B cell (primary cell): Measurements from ENCODE around the gene DUSP16. TPM values are rescaled to one million over a fixed set of nuclear protein-coding genes. Genes with fewer than 3 reads are reported as not detected.

ENCODE experiments used
- ATAC-seq: fragments of 200-7000 bp; cut with Tn5 transposase; one replicate; pipeline ENCODE4 v1.10.0; 2021; ENCODE audit warnings: low read depth, mild to moderate bottlenecking, moderate number of reproducible peaks, moderate library complexity
- CTCF ChIA-PET: fragments of 350-600 bp; sonication (Branson Sonifier 250); formaldehyde crosslinking; loops from one replicate; lab custom pipeline; 2021; ENCODE audit warnings: antibody characterized with exemption, inconsistent platforms; lab: Charles Lee
- POLR2A ChIA-PET: fragments of 350-600 bp; sonication (Branson Sonifier 250); formaldehyde crosslinking; loops from one replicate; lab custom pipeline; 2021; ENCODE audit warnings: antibody characterized with exemption; lab: Charles Lee
- DNase-seq: peaks from one replicate; pipeline ENCODE4 v3.0.0; 2013
- H2AFZ ChIP-seq: 2 replicates; pipeline ENCODE4 v1.6.1; 2012; ENCODE audit warnings: mild to moderate bottlenecking, low read depth, low read length; ENCODE audit not compliant: insufficient read depth, poor library complexity, severe bottlenecking
- H3K27ac ChIP-seq, 2 donors: 1 replicate in 1 of 2; 2 replicates in 1 of 2; pipeline ENCODE4 v1.5.1; 2012 to 2013; ENCODE audit warnings: low read length in 2 of 2, mild to moderate bottlenecking in 2 of 2, moderate library complexity in 1 of 2
- H3K27me3 ChIP-seq, 4 experiments: fragments of 200-600 bp in 1 of 4; sonication (generic) in 1 of 4; replicated peaks in 1 of 4; 1 replicate in 2 of 4; 2 replicates in 2 of 4; pipeline versions ENCODE4 v1.6.1 to v1.7.0; 2013 to 2016; ENCODE audit warnings: low read length in 3 of 4, mild to moderate bottlenecking in 2 of 4, mixed read lengths in 1 of 4, moderate library complexity in 1 of 4; ENCODE audit not compliant: insufficient read depth in 4 of 4, control insufficient read depth in 3 of 4; ENCODE audit errors: control extremely low read depth in 1 of 4
- H3K36me3 ChIP-seq, 2 experiments: replicated peaks in 1 of 2; 1 replicate in 1 of 2; 2 replicates in 1 of 2; pipeline versions ENCODE4 v1.6.1 to v1.7.1; 2013; ENCODE audit warnings: low read length in 1 of 2; ENCODE audit not compliant: insufficient read depth in 2 of 2, control insufficient read depth in 1 of 2; ENCODE audit errors: control extremely low read depth in 1 of 2, extremely low read depth in 1 of 2
- H3K4me1 ChIP-seq, 2 donors: fragments of 200-600 bp in 1 of 2; sonication (generic) in 1 of 2; 1 replicate in 1 of 2; 2 replicates in 1 of 2; pipeline versions ENCODE4 v1.5.1 to v1.6.1; 2013 to 2017; ENCODE audit warnings: low read length in 2 of 2; ENCODE audit not compliant: control insufficient read depth in 2 of 2, insufficient read depth in 2 of 2
- H3K4me2 ChIP-seq: replicated peaks from 2 replicates; pipeline ENCODE3; 2012; ENCODE audit warnings: mild to moderate bottlenecking, low read depth, low read length; ENCODE audit not compliant: poor library complexity, severe bottlenecking
- H3K4me3 ChIP-seq, 5 experiments: fragments of 200-600 bp in 1 of 5; sonication (generic) in 1 of 5; 1 replicate in 3 of 5; 2 replicates in 2 of 5; pipeline versions ENCODE4 v1.5.1 to v1.7.0; 2011 to 2016; ENCODE audit warnings: low read length in 4 of 5, mild to moderate bottlenecking in 4 of 5, low read depth in 2 of 5, control low read depth in 1 of 5, moderate library complexity in 1 of 5; ENCODE audit not compliant: insufficient read depth in 1 of 5; ENCODE audit errors: control extremely low read depth in 1 of 5, extremely low read depth in 1 of 5
- H3K79me2 ChIP-seq: fragments of 200-600 bp; sonication (generic); one replicate; pipeline ENCODE4 v1.6.0; 2016; ENCODE audit warnings: low read length; ENCODE audit not compliant: control insufficient read depth, insufficient read depth
- H3K9ac ChIP-seq: fragments of 200-600 bp; sonication (generic); 2 replicates; pipeline ENCODE4 v1.6.1; 2017; ENCODE audit warnings: mild to moderate bottlenecking, low read length, moderate library complexity
- H3K9me3 ChIP-seq, 3 donors: one replicate each; pipeline versions ENCODE4 v1.6.1 to v1.7.1; 2013; ENCODE audit warnings: low read length in 2 of 3; ENCODE audit not compliant: control insufficient read depth in 2 of 3, insufficient read depth in 1 of 3; ENCODE audit errors: control extremely low read depth in 1 of 3
- H4K20me1 ChIP-seq: 2 replicates; pipeline ENCODE4 v1.6.0; 2012; ENCODE audit warnings: mild to moderate bottlenecking, low read length; ENCODE audit not compliant: insufficient read depth, control insufficient read depth, poor library complexity, severe bottlenecking
- H3K27ac Mint-ChIP-seq: one replicate; pipeline ENCODE4 v1.8.0; 2021; ENCODE audit warnings: mixed read lengths
- H3K27me3 Mint-ChIP-seq: one replicate; pipeline ENCODE4 v1.8.0; 2021; ENCODE audit warnings: mixed read lengths
- H3K4me1 Mint-ChIP-seq: one replicate; pipeline ENCODE4 v1.8.0; 2021; ENCODE audit warnings: mixed read lengths
- H3K4me3 Mint-ChIP-seq: one replicate; pipeline ENCODE4 v1.8.0; 2021; ENCODE audit warnings: mixed read lengths
- H3K9me3 Mint-ChIP-seq: one replicate; pipeline ENCODE4 v1.8.0; 2022; ENCODE audit warnings: mixed read lengths; ENCODE audit not compliant: insufficient read depth
- CTCF ChIP-seq: fragments of 200-600 bp; IDR thresholded peaks from one replicate; pipeline ENCODE4 v1.8.0; 2022; ENCODE audit warnings: antibody characterized with exemption, mild to moderate bottlenecking
- EZH2 ChIP-seq: IDR thresholded peaks from 2 replicates; pipeline ENCODE4 v1.6.1; 2012; ENCODE audit warnings: borderline replicate concordance, low read depth, mild to moderate bottlenecking, moderate library complexity, low read length; ENCODE audit not compliant: insufficient read depth, poor library complexity, severe bottlenecking
- WGBS: methylation state at CpG from one replicate; pipeline ENCODE4 v1.1.5; 2013; ENCODE audit warnings: missing lambda C conversion rate; ENCODE audit not compliant: insufficient coverage; 5-methylcytosine and 5-hydroxymethylcytosine counted together
- intact Hi-C: fragments of 100-400 bp; cut with micrococcal nuclease; formaldehyde crosslinking; loops from one replicate; pipeline ENCODE4 v1.10.0; 2022
- polyA plus RNA-seq: library from polyadenylated mRNA; depleted of rRNA; stranded (reverse); fragments of >200 nt; gene quantifications from 2 replicates; pipeline ENCODE4 v1.2.3, GENCODE V29; 2012
- total RNA-seq, 2 donors: library from RNA; stranded (reverse); fragments of 120-200 nt in 1 of 2; gene quantifications; 1 replicate in 1 of 2; 2 replicates in 1 of 2; pipeline versions ENCODE4 v1.2.3 to v1.2.4, GENCODE V29; 2013 to 2022

The DUSP16 gene
- total and polyA plus RNA-seq, 2 donors (not counting 1 experiment from before 2014, with no cell fraction given) = 0.37 to 5.6 TPM

GRCh38 chr12:12446786-12447185 is 115.9 kb downstream of the DUSP16 start:
- Mint-ChIP-seq H3K4me1 (no peaks in the 10 kb centered on the region), H3K9me3 (no peaks in the 10 kb centered on the region), H3K4me3 (no peak overlapping the region), H3K27me3 (no peaks in the 10 kb centered on the region), H3K27ac (no peak overlapping the region)
- no peak overlapping the region for H3K4me2 ChIP-seq
- no peak for ATAC-seq
- H3K9ac ChIP-seq = no peak overlapping the region
- no peaks in the 10 kb centered on the region for H4K20me1 ChIP-seq
- DNase-seq = no peak
- no peaks in the 10 kb centered on the region for H3K4me1 ChIP-seq
- no peak overlapping the region for H3K27ac ChIP-seq
- no peaks in the 10 kb centered on the region for H3K27me3 ChIP-seq
- peaks cover 0 to 2% of the 10 kb centered on the region in 2 experiments for H3K36me3 ChIP-seq
- TF ChIP-seq CTCF = no peak
- no peak for TF ChIP-seq EZH2
- no peak overlapping the region for H3K4me3 ChIP-seq
- POLR2A ChIA-PET = no interaction called here
- no CpG with 5 or more reads among the region's 3 CpGs for WGBS
- CTCF ChIA-PET = no interaction called here
- intact Hi-C loops = no loop called here
- H3K79me2 ChIP-seq = no peaks in the 10 kb centered on the region
- H3K9me3 ChIP-seq = no peaks in the 10 kb centered on the region
- H2AFZ ChIP-seq = no peak overlapping the region

- TF ChIP-seq EZH2 (no peak), CTCF (no peak)
- ATAC-seq (no peak), DNase-seq (no peak)
- no peak overlapping the region for H3K27ac ChIP-seq
- Mint-ChIP-seq H3K27me3 (no peaks in the 10 kb centered on the region), H3K4me3 (no peak overlapping the region), H3K4me1 (no peaks in the 10 kb centered on the region), H3K27ac (no peak overlapping the region), H3K9me3 (no peaks in the 10 kb centered on the region)
- ChIA-PET POLR2A (no interaction called here), CTCF (interaction anchor here (1.4 kb wide), 1 partner anchor 9 kb away, joined by 3 read pairs; no protein-coding TSS in a partner anchor)
- no peaks in the 10 kb centered on the region for H3K79me2 ChIP-seq
- H3K4me3 ChIP-seq = no peak overlapping the region
- no peaks in the 10 kb centered on the region for H3K9me3 ChIP-seq
- no peaks in the 10 kb centered on the region for H4K20me1 ChIP-seq
- 100% methylated on average over 1 of the region's 2 CpGs for WGBS
- H3K36me3 ChIP-seq = peaks cover 0 to 2% of the 10 kb centered on the region in 2 experiments
- H2AFZ ChIP-seq = no peak overlapping the region
- intact Hi-C loops = no loop called here
- H3K9ac ChIP-seq = no peak overlapping the region
- no peaks in the 10 kb centered on the region for H3K4me1 ChIP-seq
- no peaks in the 10 kb centered on the region for H3K27me3 ChIP-seq
- no peak overlapping the region for H3K4me2 ChIP-seq
These were observed 116.8 kb downstream of the DUSP16 start for GRCh38 chr12:12445882-12446181.
